ENCODE results near the gene CDK11A. TPM values are rescaled to one million over a fixed set of nuclear protein-coding genes. Genes with fewer than 3 reads are reported as not detected.
"Not testable (repeated sequence)": the region's sequence is repeated elsewhere in the genome, so short reads cannot be mapped to it uniquely, and the experiment has no call there.

CDK11A gene
- total RNA-seq, 3 donors from 2014 or later: 27.8 to 51.8 (median 41.6) TPM

DNA sequence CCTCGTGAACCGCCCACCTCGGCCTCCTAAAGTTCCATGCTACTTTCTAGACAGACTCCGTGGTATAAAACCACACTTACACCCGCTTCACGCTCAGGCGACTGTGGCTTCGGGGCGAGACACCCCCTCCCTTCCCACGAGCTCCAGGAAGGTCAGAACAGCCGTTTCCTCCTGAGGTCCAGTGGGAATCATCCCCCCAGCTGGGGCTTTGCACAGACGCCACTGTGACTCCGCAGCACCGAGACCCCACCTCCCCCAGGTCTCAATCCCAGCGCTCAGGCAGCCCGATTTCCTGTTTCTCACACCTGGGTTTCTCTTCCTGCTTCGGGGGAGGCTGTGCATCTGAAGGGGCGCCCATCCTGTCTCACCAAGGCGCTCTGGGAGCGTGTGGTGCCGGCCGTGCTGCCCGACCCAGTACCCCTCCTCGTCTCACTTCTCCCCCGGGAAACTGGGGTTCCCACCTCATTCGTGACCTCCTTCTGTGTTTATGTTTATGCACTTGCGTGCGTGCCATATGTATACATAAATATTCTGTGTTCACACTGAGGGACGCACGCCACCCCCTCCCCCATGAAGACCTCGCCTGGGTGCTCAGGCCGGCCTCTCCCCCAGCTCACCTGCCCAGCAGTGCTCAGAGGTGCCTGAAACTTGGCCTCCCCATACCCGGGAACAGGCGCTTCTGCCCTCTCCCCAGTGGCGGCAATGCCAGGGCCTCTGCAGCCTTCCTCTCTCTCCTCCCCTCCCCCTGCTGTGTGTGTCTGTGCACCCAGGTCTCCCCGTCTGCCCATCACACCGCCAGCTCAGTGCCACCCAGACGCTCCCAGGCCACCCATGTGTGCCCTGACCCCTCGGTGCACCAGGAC lies 46.2 kb downstream of the CDK11A start:
- Histone ChIP-seq H3K36me3 (no peaks in the 10 kb centered on the region), H3K27ac (peak overlapping the region; percentile 79 to 89), H3K4me1 (peaks cover 0 to 12% of the 10 kb centered on the region in 2 donors), H3K4me3 (peak overlapping the region in 2 of 3 donors; percentile 17 to 39), H3K9me3 (no peaks in the 10 kb centered on the region), H3K27me3 (no peaks in the 10 kb centered on the region)
- intact Hi-C loops (cut with DNase I; ENCODE audit: low total_unique reads): no loop called here
- TF ChIP-seq POLR2AphosphoS5 (IDR thresholded peaks at IDR 0.05) (no peak), POLR2A (IDR thresholded peaks at IDR 0.05) (no peak)
- TF ChIP-seq, protein P1, sequence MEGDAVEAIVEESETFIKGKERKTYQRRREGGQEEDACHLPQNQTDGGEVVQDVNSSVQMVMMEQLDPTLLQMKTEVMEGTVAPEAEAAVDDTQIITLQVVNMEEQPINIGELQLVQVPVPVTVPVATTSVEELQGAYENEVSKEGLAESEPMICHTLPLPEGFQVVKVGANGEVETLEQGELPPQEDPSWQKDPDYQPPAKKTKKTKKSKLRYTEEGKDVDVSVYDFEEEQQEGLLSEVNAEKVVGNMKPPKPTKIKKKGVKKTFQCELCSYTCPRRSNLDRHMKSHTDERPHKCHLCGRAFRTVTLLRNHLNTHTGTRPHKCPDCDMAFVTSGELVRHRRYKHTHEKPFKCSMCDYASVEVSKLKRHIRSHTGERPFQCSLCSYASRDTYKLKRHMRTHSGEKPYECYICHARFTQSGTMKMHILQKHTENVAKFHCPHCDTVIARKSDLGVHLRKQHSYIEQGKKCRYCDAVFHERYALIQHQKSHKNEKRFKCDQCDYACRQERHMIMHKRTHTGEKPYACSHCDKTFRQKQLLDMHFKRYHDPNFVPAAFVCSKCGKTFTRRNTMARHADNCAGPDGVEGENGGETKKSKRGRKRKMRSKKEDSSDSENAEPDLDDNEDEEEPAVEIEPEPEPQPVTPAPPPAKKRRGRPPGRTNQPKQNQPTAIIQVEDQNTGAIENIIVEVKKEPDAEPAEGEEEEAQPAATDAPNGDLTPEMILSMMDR (IDR thresholded peaks at IDR 0.05): no peak
- DNase-seq (ENCODE audit: low spot score in 2 of 2): peak in 1 of 2 donors; percentile 20

DNA sequence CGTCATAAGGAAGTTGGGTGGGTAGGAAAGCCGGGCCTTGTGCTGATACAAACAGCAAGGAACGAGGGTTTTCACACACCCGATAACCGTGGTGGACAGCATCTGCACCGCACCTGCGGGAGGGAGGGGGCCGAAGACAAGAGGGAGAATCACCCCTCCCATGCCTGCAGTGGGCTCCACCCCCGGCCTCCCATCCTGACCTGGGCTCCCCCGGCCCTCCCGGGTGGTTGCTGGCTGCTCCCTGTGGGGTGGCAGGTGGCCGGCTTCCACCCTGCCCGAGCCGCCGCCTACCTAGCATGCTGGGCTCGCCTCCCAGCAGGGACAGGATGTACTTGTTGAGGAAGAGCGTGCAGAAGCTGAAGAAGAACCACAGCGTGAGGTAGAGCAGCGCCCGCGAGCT lies 48.1 kb downstream of the CDK11A start:
- H3K27me3 ChIP-seq; H3K4me3 ChIP-seq; H3K27ac ChIP-seq; DNase-seq (ENCODE audit: low spot score in 2 of 2); H3K9me3 ChIP-seq; H3K36me3 ChIP-seq; intact Hi-C loops (cut with DNase I; ENCODE audit: low total_unique reads): not testable (repeated sequence)
- H3K4me1 ChIP-seq: peaks cover 0 to 12% of the 10 kb centered on the region in 2 donors

DNA sequence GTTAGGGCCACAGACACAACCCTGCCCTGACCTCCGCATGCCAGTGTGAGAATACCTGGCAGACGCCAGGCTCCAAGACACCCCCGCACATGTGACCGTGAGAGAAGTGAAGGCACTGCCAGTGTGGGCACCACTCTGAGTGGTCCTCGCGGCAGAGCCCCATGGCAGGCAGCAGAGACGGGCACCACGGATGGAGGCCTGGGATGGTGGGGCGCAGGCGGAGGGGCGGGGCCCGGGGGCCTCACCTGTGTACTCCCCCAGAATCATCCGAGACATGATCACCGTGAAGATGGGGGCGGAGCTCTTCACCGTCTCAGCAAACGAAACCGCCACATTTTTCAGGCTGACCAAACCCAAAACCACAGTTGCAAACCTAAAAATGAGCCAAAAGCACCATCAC lies 48.9 kb downstream of the CDK11A start:
- H3K27ac ChIP-seq; DNase-seq (ENCODE audit: low spot score in 2 of 2); H3K36me3 ChIP-seq; H3K9me3 ChIP-seq; H3K4me3 ChIP-seq; intact Hi-C loops (cut with DNase I; ENCODE audit: low total_unique reads); H3K27me3 ChIP-seq: not testable (repeated sequence)
- H3K4me1 ChIP-seq: peaks cover 0 to 12% of the 10 kb centered on the region in 2 donors

DNA sequence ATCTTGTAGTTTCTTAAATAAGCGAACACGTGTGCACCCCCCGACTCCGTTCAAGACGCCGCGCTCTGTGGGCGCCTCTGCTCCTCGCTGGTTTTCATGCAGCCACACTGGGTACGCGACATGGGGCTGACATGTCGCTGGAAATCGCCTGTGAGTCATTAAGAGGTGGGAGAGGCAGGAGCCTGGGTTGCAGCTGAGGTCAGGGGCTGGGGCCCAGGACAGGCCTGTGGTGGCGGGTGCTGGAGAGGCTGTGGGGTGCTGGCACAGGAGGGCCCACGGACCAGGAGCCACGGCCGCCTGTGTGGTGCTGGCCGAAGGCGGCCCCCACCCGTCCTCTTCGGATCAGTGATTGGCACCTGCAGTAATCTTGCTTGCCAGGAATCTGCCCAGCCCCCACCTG lies 49.4 kb downstream of the CDK11A start:
- intact Hi-C loops (cut with DNase I; ENCODE audit: low total_unique reads); H3K9me3 ChIP-seq: not testable (repeated sequence)
- DNase-seq (ENCODE audit: low spot score in 2 of 2): peak in 1 of 2 donors; percentile 12

DNA sequence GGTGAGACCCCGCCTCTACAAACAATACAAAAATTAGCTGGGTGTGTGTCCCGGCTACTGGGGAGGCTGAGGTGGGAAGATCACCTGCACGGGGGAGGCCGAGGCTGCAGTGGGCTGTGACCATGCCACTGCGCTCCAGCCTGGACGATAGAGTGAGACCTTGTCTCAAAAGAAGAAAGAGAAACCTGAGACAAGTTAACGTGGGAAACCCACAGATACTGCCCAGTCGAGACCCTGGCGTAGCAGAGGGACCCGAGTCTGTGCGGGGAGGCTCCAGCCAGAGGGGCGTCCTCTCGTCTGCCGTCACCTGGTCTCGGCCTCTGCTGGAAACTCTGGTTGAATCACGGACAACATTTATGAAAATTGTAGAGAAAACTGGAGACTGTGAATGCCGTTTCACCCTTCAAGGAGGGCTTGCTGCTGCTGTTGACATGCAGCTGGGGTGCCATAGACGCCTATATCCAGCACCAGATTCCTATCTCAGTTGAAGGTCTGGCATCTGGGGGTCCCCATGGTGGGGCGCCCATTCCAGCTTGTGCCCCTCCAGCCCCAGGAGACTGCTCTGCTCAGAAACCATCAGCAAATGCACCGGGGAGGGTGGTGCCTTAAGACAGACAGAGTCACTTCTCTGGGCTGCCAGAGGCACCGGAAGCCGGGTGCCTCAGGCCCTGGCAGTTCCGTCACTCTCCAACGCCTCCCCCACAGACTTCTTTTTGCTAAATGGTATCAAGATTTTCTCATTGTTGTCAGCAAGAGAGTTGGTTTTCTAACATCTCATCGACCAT lies 51.8 kb downstream of the CDK11A start:
- no peaks in the 10 kb centered on the region for H3K4me1 ChIP-seq
- H3K27me3 ChIP-seq: no peaks in the 10 kb centered on the region
- no peaks in the 10 kb centered on the region for H3K36me3 ChIP-seq
- TF ChIP-seq POLR2A (IDR thresholded peaks at IDR 0.05) (no peak), POLR2AphosphoS5 (IDR thresholded peaks at IDR 0.05) (no peak)
- TF ChIP-seq, protein P1 (IDR thresholded peaks at IDR 0.05): no peak
- DNase-seq (ENCODE audit: low spot score in 2 of 2): no peak
- H3K4me3 ChIP-seq: no peak overlapping the region
- intact Hi-C loops (cut with DNase I; ENCODE audit: low total_unique reads): no loop called here
- no peaks in the 10 kb centered on the region for H3K9me3 ChIP-seq
- H3K27ac ChIP-seq: no peak overlapping the region

More for the DNA sequence above, 49.4 kb downstream of the CDK11A start:
- not testable (repeated sequence) for H3K36me3 ChIP-seq, H3K27ac ChIP-seq, H3K4me3 ChIP-seq, H3K27me3 ChIP-seq
- peaks cover 0 to 12% of the 10 kb centered on the region in 2 donors for H3K4me1 ChIP-seq

DNA sequence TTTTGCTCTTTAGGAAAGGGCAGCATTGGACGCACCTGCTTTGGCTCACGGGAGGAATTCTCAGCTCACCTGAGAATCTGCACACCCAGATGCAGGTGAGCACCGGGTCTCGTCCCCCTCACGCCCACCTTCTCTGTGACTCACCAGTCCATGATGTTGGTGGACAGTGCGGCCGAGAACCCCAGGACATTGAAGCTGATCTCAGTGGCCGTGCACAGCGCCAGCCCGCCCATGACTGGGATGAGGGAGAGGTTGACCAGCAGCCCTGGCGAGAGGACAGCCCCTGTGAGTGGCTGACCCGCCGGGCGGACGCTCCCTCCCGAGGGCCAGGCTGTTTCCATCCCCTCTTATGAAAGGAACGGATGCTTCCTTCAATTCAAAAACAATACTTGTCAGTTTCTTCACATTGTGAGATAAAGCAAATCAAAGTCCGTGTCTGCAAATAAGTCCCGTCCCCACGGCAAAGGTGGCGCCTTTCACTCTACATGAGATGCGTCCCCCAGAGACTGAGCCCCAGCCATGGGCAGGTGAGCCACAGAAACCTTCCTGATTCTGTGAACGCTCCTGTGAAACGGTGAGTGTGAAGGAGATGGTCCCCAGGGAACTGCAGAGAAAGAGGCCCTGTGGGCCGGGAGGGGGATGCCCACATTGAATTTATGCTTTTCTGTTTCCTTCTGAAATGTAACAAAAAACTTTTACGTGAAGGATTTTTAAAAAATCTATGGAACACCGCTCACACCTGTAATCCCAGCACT lies 52.6 kb downstream of the CDK11A start:
- Histone ChIP-seq H3K4me1 (no peaks in the 10 kb centered on the region), H3K9me3 (no peaks in the 10 kb centered on the region), H3K4me3 (no peak overlapping the region), H3K36me3 (no peaks in the 10 kb centered on the region), H3K27me3 (no peaks in the 10 kb centered on the region), H3K27ac (no peak overlapping the region)
- DNase-seq (ENCODE audit: low spot score in 2 of 2): no peak
- intact Hi-C loops (cut with DNase I; ENCODE audit: low total_unique reads): no loop called here
- TF ChIP-seq, protein P1 (IDR thresholded peaks at IDR 0.05): no peak
- TF ChIP-seq POLR2AphosphoS5 (IDR thresholded peaks at IDR 0.05) (no peak), POLR2A (IDR thresholded peaks at IDR 0.05) (no peak)

All from breast epithelium (tissue), 4 donors.